Upper lobe of right lung (tissue), 1 donor: ENCODE data around the gene KRABD2.
"Not testable (repeated sequence)": the region's sequence is repeated elsewhere in the genome, so short reads cannot be mapped to it uniquely, and the experiment has no call there.

Source experiments
- ATAC-seq: fragments of 200-7000 bp; cut with Tn5 transposase; one replicate; pipeline ENCODE4 v1.9.1; 2020; ENCODE audit warnings: mild to moderate bottlenecking, moderate library complexity
- DNase-seq: peaks from one replicate; pipeline ENCODE4 v3.0.0-alpha.2; 2020
- H3K27ac ChIP-seq: fragments of 200-600 bp; one replicate; pipeline ENCODE4 v1.8.0; 2022
- H3K27me3 ChIP-seq: fragments of 200-600 bp; one replicate; pipeline ENCODE4 v1.8.0; 2022; ENCODE audit warnings: mild to moderate bottlenecking
- H3K36me3 ChIP-seq: fragments of 200-600 bp; one replicate; pipeline ENCODE4 v1.8.0; 2022
- H3K4me1 ChIP-seq: fragments of 200-600 bp; one replicate; pipeline ENCODE4 v1.8.0; 2022
- H3K4me3 ChIP-seq: fragments of 200-600 bp; one replicate; pipeline ENCODE4 v1.8.0; 2022; ENCODE audit warnings: mild to moderate bottlenecking
- H3K9me3 ChIP-seq: fragments of 200-600 bp; one replicate; pipeline ENCODE4 v1.8.0; 2022
- intact Hi-C: fragments of 100-400 bp; cut with DNase I; formaldehyde crosslinking; loops from one replicate; pipeline ENCODE4 v1.11.0; 2022
- TF ChIP-seq, protein P1 (sequence below): fragments of 200-600 bp; IDR thresholded peaks from one replicate; pipeline ENCODE4 v1.8.0; 2022; ENCODE audit warnings: antibody characterized with exemption
- donor health status: DM: no; HTN: yes; CAD: no; lungs with severe emphysema.

The KRABD2 gene

DNA sequence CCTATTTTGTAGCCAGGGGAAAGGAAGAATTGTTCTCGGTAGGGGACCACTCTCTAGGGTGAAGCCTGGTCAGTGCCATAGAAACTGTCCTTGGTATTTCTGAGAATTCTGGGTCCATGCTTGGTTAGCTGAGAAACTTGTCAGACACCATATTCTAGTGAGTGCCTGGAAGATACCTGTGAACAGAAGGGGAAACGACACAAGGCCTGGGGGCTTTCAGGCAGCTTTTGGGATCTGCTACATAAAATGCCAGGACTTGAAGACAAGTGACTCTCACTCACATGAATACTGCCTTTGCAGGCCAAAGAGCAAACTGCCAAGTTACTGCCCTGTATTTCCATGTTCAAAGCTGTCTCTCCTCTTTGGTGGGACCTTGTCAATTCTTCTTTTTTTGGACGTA lies 18.6 kb downstream of the KRABD2 start:
- H3K27ac ChIP-seq, result no peak overlapping the region
- no peaks in the 10 kb centered on the region for H3K36me3 ChIP-seq
- H3K4me3 ChIP-seq, result no peak overlapping the region
- intact Hi-C loops, result no loop called here
- DNase-seq, result no peak
- H3K27me3 ChIP-seq, result no peaks in the 10 kb centered on the region
- H3K4me1 ChIP-seq, result no peaks in the 10 kb centered on the region
- ATAC-seq, result no peak
- no peaks in the 10 kb centered on the region for H3K9me3 ChIP-seq
- TF ChIP-seq, protein P1, sequence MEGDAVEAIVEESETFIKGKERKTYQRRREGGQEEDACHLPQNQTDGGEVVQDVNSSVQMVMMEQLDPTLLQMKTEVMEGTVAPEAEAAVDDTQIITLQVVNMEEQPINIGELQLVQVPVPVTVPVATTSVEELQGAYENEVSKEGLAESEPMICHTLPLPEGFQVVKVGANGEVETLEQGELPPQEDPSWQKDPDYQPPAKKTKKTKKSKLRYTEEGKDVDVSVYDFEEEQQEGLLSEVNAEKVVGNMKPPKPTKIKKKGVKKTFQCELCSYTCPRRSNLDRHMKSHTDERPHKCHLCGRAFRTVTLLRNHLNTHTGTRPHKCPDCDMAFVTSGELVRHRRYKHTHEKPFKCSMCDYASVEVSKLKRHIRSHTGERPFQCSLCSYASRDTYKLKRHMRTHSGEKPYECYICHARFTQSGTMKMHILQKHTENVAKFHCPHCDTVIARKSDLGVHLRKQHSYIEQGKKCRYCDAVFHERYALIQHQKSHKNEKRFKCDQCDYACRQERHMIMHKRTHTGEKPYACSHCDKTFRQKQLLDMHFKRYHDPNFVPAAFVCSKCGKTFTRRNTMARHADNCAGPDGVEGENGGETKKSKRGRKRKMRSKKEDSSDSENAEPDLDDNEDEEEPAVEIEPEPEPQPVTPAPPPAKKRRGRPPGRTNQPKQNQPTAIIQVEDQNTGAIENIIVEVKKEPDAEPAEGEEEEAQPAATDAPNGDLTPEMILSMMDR, result no peak

DNA sequence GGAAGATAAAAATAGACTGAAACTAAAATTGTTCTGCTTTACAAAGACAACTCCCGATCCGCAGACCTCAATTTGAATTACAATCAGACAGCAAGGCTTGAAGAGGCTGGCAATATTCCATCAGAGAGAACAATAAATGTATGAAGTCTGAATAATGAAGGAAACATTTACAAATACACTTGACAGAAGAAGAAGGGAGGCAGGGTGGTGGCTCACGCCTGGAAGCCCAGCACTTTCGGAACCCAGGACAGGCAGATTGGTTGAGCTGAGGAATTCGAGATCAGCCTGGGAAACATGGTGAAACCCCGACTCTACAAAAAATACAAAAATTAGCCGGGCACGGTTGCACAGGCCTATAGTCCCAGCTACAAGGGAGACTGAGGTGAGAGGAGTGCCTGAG lies 22.3 kb downstream of the KRABD2 start:
- Histone ChIP-seq H3K27me3 (no peaks in the 10 kb centered on the region), H3K4me3 (no peak overlapping the region), H3K9me3 (no peaks in the 10 kb centered on the region), H3K27ac (no peak overlapping the region), H3K36me3 (no peaks in the 10 kb centered on the region), H3K4me1 (no peaks in the 10 kb centered on the region)
- TF ChIP-seq, protein P1, result no peak
- ATAC-seq (no peak), DNase-seq (no peak)
- intact Hi-C loops, result no loop called here

DNA sequence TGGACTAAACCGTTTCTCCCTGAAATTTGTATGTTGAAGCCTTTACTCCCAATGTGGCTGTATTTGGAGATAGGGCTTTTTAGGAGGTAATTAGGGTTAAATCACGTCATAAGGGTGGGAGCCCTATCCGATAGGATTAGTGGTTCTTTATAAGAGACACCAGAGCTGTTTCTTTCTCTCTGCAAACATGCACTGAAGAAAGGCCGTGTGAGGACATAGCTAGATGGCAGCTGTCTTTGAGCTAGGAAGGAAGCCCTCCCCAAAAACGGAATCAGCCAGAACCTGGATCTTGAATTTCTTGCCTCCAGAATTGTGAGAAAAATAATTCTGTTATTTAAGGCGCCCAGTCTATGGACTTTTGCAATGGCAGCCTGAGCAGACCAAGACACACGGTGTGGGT lies 22.8 kb downstream of the KRABD2 start:
- no peak for DNase-seq
- Histone ChIP-seq H3K36me3 (no peaks in the 10 kb centered on the region), H3K27ac (no peak overlapping the region)

DNA sequence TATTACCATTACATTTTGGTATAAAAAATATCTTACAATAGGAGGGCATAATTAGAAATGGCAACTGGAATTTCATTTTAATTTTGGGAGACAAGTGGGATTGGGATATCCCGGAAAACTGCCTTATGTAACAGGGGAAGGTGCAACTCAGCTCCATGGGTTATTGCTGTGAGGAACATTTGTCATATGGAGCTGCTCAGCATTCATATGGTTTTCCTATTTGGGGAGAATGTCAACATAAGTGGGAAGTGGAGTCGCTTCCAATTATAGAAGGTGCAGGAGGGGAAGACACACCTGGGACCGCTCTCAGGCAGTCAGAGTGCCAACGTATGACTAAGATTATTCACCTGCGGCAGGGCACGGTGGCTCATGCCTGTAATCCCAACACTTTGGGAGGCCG lies 26.2 kb downstream of the KRABD2 start:
- no peak for ATAC-seq
- H3K4me1 ChIP-seq, result no peaks in the 10 kb centered on the region
- intact Hi-C loops, result no loop called here
- no peaks in the 10 kb centered on the region for H3K36me3 ChIP-seq
- no peaks in the 10 kb centered on the region for H3K9me3 ChIP-seq
- TF ChIP-seq, protein P1, result no peak
- no peaks in the 10 kb centered on the region for H3K27me3 ChIP-seq
- no peak for DNase-seq
- no peak overlapping the region for H3K4me3 ChIP-seq
- H3K27ac ChIP-seq, result no peak overlapping the region

More for the DNA sequence above, 22.8 kb downstream of the KRABD2 start:
- TF ChIP-seq, protein P1, result no peak
- Histone ChIP-seq H3K9me3 (no peaks in the 10 kb centered on the region), H3K27me3 (no peaks in the 10 kb centered on the region), H3K4me3 (no peak overlapping the region), H3K4me1 (no peaks in the 10 kb centered on the region)
- ATAC-seq, result no peak
- intact Hi-C loops, result no loop called here

DNA sequence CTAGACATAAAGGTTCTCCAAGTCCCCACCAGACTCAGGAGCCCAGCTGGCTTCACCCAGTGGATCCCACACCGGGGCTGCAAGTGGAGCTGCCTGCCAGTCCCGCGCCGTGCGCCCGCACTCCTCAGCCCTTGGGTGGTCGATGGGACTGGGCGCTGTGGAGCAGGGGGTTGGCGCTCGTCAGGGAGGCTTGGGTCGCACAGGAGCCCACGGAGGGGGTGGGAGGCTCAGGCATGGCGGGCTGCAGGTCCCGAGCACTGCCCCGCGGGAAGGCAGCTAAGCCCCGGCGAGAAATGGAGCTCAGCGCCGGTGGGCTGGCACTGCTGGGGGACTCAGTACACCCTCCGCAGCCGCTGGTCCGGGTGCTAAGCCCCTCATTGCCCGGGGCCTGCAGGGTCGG lies 29.5 kb downstream of the KRABD2 start:
- H3K4me1 ChIP-seq, H3K36me3 ChIP-seq, H3K27ac ChIP-seq, ATAC-seq, intact Hi-C loops, H3K27me3 ChIP-seq, H3K4me3 ChIP-seq, H3K9me3 ChIP-seq, DNase-seq: not testable (repeated sequence)

DNA sequence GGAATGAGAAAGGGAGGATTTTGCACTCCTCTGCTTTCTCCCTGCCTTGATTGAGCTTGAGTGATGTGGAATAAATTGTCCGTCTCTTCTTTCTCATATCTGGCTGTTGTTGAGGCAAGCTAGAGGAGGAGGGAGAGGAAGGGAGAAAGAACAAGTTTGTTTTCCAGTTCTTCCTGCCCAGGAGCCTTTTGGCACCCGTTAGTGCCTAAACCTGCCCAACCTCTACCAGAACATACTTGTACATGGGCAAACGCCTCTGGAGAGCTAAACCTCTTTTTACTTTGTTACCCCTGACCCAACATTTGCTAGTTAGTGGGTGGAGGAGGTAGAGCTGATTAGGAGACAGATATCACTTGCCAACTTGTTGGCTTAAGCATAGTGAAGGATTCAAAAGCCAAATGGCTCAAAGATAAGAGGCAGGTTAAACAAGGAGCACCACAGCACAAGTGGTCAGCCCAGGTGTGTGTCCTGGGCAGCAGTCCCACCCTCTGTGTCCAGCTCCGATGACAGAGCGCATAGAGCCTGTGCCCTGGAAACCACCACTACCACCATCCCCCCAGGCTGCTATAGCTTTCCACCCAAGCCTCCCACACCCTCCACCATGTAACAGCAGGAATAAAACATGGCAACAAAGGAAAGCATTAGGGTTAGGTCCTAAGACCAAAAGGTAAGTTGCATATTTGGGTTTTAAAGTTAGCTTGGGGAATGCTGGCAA lies 30.4 kb downstream of the KRABD2 start:
- ATAC-seq (no peak), DNase-seq (no peak)
- Histone ChIP-seq H3K4me3 (no peak overlapping the region), H3K27ac (no peak overlapping the region), H3K36me3 (no peaks in the 10 kb centered on the region), H3K9me3 (no peaks in the 10 kb centered on the region), H3K4me1 (no peaks in the 10 kb centered on the region), H3K27me3 (no peaks in the 10 kb centered on the region)
- intact Hi-C loops, result no loop called here
- TF ChIP-seq, protein P1, result no peak
